Activated CD4-positive, alpha-beta T cell treated with anti-CD3 and anti-CD28 coated beads, Interleukin-2, Interleukin-4, amounts not matched to agents 100 ng/mL and 50 ng/mL, durations not matched to agents 16 hours and 8 hours (primary cell): ENCODE results near the gene EDC3.
A peak's percentile ranks its signal among the peaks of the same experiment; 100 is the strongest.
"Not testable (repeated sequence)": the region's sequence is repeated elsewhere in the genome, so short reads cannot be mapped to it uniquely, and the experiment has no call there.

Experiments used
- DNase-seq: peaks from one replicate; pipeline ENCODE4 v3.0.0-alpha.2; 2020; ENCODE audit warnings: low spot score

EDC3 gene

GRCh38 chr15:74710319-74711094, 14.7 kb upstream of the EDC3 start:
- DNase-seq = no peak

GRCh38 chr15:74709892-74710291, 14.1 kb upstream of the EDC3 start:
- DNase-seq = no peak

DNA sequence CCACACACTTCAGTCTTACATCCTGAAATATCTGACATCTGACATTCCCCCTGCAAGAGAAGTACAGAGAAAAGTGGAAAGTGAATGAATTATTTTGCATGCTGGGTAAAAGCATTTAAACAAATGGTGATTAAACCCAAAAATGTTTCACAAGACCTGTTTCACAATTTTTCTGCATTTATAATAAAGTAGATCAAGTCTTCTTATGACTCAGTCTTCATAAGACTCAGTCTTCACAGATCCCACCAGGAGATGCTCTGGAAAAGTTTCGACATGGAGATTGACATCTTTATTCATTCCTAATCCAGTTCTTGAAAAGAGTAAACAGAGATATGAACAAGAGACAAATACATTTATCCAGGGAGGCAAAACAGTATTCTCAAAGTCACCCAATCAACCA, 13.2 kb upstream of the EDC3 start:
- DNase-seq = no peak

DNA sequence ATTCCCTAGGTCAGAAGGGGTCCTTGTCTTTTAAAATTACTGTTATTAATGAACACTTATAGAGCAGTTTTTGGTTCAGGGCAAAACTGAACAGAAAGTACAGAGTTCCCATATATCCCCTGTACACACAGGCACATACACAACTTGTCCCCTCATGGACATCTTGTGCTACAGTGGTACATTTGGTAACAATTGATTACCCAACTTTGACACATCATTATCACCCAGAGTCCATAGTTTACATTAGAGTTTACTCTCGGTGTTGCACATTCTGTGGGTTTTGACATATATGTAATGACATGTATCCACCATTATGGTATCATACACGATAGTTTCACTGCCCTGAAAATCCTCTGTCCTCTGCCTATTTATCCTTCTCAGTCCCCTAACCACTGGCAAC, 984 bp upstream of the EDC3 start:
- no peak for DNase-seq

- DNase-seq = no peak
These were observed 540 bp upstream of the EDC3 start for GRCh38 chr15:74696398-74696729.

GRCh38 chr15:74692327-74692726, 3.5 kb downstream of the EDC3 start:
- no peak for DNase-seq

GRCh38 chr15:74683758-74684157, 12.1 kb downstream of the EDC3 start:
- no peak for DNase-seq

- DNase-seq = peak; percentile 44
These were observed 12.9 kb downstream of the EDC3 start for GRCh38 chr15:74682954-74683353.

GRCh38 chr15:74680456-74680855, 15.4 kb downstream of the EDC3 start:
- DNase-seq = no peak

DNA sequence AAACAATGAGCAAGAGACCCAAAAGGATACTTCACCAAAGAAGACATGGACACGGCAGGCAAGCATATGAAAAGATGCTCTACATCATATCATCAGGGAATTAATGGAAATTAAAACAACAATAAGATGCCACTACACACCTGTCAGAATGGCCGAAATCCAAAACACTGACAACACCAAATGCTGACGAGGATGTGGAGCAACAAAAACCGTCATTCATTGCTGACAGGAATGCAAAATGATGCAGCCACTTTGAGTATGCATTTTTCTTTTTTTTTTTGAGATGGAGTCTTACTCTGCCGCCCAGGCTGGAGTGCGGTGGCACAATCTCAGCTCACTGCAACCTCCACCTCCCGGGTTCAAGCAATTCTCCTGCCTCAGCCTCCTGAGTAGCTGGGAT, 19.0 kb downstream of the EDC3 start:
- DNase-seq = no peak

- no peak for DNase-seq
These were observed 21.7 kb downstream of the EDC3 start for GRCh38 chr15:74674161-74674560.

DNA sequence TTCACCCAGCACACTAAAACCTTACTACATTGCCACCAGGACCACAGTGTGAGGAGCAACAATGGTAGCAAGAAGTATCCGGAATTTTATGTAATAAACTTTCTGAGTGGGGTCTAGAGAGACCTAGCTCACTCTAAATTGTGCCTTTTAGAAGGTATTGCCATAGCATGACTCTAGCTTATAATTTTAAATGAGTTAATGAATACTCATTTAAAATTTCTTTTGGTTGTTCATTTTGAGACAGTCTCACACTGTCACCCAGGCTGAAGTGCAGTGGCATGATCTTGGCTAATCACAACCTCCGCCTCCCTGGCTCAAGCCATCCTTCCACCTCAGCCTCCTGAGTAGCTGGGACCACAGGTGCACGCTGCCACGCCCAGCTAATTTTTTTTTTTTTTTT, 26.2 kb downstream of the EDC3 start:
- no peak for DNase-seq

DNA sequence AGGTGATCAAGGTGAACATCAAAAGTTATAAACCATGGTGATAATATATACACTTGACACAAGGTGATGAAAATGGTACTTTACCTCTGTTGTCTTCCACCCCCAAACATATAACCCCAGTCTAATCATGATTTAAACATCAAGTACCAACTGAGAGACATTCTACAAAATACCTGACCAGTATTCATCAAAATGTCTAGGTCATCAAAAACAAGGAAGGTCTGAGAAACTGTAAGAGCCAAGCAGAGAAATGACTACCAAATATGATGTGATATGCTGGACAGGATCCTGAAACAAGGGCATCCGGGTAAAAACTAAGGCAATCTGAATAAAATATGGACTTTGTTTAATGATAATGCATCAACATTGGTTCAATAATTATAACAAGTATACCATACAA, 27.8 kb downstream of the EDC3 start:
- no peak for DNase-seq

- no peak for DNase-seq
These were observed 31.2 kb downstream of the EDC3 start for GRCh38 chr15:74664670-74665069.

GRCh38 chr15:74664028-74664616, 31.7 kb downstream of the EDC3 start:
- no peak for DNase-seq

DNA sequence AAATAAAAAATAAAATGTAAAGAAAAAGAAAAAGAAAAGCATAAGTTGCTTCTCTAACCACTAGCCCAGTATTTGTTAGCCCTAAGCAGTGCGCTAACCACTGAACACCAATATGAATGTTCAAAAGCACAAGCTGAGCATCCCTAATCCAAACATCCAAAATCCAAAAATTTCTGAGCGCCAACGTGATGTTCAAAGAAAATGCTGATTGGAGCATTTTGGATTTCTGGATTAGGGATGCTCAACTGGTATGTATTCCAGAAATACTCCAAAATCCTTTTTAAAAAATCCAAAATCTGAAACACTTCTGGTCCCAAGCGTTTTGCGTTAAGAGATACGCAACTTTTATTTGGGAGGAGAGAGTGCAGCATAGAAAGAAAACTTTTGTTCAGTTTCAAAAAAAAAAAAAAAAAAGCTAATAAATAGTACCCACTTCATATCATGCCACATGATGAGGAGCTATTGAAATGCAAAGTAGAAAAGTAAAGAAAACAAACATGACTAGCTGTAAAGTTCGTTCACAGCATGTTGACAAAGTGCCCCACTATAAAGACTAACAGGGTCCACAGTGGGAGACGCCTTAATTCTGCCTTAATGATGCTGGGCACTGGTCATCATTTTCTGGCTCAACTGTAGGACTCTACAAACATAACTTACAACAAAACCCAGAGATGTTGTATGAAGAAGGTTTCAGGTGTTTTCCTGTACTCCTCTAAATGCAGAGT, 32.4 kb downstream of the EDC3 start:
- DNase-seq = no peak

GRCh38 chr15:74662064-74662860, 33.6 kb downstream of the EDC3 start:
- no peak for DNase-seq

DNA sequence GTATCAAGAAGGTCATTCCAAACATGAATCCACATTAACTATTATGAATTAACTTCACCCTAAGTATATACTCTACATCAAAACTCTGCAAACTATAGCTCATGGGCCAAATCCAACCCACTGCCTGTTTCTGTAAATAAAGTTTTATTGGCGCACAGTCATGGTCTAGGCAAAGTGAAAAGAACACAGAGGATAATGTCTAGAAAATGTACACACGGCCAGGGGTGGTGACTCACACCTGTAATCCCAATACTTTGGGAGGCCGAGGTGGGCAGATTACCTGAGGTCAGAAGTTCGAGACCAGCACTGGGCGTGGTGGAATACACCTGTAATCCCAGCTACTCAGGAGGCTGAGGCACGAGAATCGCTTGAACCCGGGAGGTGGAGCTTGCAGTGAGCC, 34.5 kb downstream of the EDC3 start:
- not testable (repeated sequence) for DNase-seq

DNA sequence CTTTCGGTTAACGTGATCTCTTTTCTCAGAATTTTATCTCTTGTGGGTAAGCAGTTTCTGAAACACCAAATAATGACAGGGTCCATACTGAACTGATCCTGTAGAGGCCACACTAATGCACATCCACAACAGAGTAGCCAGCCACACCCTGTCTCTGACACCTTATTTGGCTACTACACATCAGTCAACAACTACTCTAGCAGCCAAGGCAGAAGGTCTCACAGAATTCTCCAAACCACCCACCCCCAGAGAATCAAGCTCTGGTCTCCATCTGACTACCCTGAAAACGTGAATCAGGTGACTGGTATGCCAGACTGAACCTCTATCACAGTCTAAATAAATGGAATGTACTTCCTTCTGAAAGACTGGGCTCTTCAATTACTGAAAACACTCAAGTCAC, 38.0 kb downstream of the EDC3 start:
- no peak for DNase-seq

DNA sequence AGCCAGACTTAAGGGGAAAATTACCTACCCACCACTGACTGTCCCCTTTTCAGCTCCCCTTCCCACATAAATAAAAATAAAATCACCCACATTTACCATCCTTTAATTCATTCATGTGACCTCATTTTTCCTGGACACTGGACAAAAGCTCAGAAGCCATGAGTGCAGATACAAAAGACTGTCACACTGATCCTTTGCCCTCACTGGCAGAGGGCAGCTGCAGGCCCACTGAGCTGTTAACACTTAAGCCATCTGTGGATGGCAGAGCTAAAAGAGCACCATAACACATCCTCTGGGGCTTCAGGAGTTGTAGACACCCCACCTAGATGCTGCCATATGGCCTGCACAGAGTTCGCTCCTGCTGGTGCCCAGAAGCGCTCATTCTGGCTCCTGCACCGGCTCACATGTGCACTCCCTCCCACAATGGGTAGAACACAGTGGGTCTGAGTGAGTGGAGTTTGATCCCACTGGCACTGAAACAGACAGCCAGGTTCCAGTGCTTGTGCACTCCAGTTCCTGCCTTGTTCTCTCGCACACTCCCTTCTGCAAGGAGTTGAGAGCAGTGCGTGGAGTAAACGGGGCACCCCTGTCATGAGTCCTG, 38.8 kb downstream of the EDC3 start:
- DNase-seq = no peak

DNA sequence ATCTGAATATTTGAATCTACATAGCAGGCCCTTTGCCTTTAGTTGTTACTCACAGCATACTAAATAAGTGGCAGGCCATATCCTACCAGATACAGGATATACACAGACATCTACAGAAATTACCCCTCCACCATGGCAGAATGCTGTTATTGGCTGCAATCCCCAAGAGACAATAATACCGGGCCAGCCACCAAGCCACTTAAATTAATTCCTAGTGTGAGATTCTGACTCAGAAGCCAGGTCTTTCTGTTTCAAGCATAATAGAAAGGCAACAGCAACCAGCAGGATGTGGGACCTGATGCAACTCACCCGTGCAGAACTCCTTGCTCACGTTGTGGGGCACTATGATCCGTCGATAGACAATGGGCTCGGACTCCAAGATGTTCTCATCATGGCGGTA, 40.4 kb downstream of the EDC3 start:
- peak; percentile 68 for DNase-seq

GRCh38 chr15:74653426-74654102, 42.3 kb downstream of the EDC3 start:
- no peak for DNase-seq
